PC-3 (cell line): ENCODE results near the gene UNC13D. TPM values are rescaled to one million over a fixed set of nuclear protein-coding genes. Genes with fewer than 3 reads are reported as not detected.

Source experiments
- ATAC-seq: fragments of 200-7000 bp; cut with Tn5 transposase; 2 replicates; pipeline ENCODE4 v1.9.1; 2020; ENCODE audit warnings: mild to moderate bottlenecking, moderate library complexity
- BruUV-seq: library from RNA; stranded (reverse); fragments of 400-500 nt; replicated peaks from 2 replicates; lab custom pipeline; 2021; lab: Mats Ljungman, UMichigan
- CTCF ChIA-PET: fragments of 300-600 bp; sonication (Branson Sonifier 250); formaldehyde crosslinking; loops from one replicate; lab custom pipeline; 2022; ENCODE audit warnings: antibody characterized with exemption; lab: Charles Lee
- POLR2A ChIA-PET: fragments of 300-600 bp; sonication (Branson Sonifier 250); formaldehyde crosslinking; loops from one replicate; lab custom pipeline; 2022; ENCODE audit warnings: antibody characterized with exemption; ENCODE audit not compliant: unreplicated experiment; lab: Charles Lee
- DNase-seq: peaks from one replicate; pipeline ENCODE4 v3.0.0-alpha.2; 2015
- H2AFZ ChIP-seq: fragments of 300-600 bp; sonication (generic); 2 replicates; pipeline ENCODE4 v1.6.0; 2016; ENCODE audit warnings: antibody characterized with exemption, low read length
- H3F3A ChIP-seq: fragments of 300-600 bp; sonication (generic); one replicate; pipeline ENCODE4 v1.6.0; 2017; ENCODE audit warnings: antibody characterized with exemption, low read length, control low read depth, mild to moderate bottlenecking; ENCODE audit not compliant: unreplicated experiment
- H3K27ac ChIP-seq: fragments of 300-600 bp; sonication (generic); 2 replicates; pipeline ENCODE4 v1.5.1; 2016; ENCODE audit warnings: mild to moderate bottlenecking, low read length
- H3K27me3 ChIP-seq: fragments of 300-600 bp; sonication (generic); 2 replicates; pipeline ENCODE4 v1.6.1; 2016; ENCODE audit warnings: low read length, mixed read lengths
- H3K36me3 ChIP-seq: fragments of 300-600 bp; sonication (generic); 2 replicates; pipeline ENCODE4 v1.6.1; 2016; ENCODE audit warnings: low read depth, mixed run types, low read length, mixed read lengths
- H3K4me1 ChIP-seq: fragments of 300-600 bp; sonication (generic); 2 replicates; pipeline ENCODE4 v1.5.1; 2016; ENCODE audit warnings: low read length; ENCODE audit not compliant: insufficient read depth
- H3K4me2 ChIP-seq: fragments of 300-600 bp; sonication (generic); 2 replicates; pipeline ENCODE4 v1.6.0; 2016; ENCODE audit warnings: low read length
- H3K4me3 ChIP-seq: fragments of 300-600 bp; sonication (generic); 2 replicates; pipeline ENCODE4 v1.5.1; 2016; ENCODE audit warnings: mild to moderate bottlenecking, low read length, mixed read lengths
- H3K79me2 ChIP-seq: fragments of 300-600 bp; sonication (generic); 2 replicates; pipeline ENCODE4 v1.6.1; 2017; ENCODE audit warnings: low read length, mixed read lengths
- H3K9ac ChIP-seq: fragments of 300-600 bp; sonication (generic); 2 replicates; pipeline ENCODE4 v1.6.0; 2016; ENCODE audit warnings: mild to moderate bottlenecking, low read length
- H3K9me2 ChIP-seq: fragments of 300-600 bp; sonication (generic); replicated peaks from 2 replicates; pipeline ENCODE4 v1.6.1; 2016; ENCODE audit warnings: mixed run types, low read length, mixed read lengths
- H3K9me3 ChIP-seq: fragments of 300-600 bp; sonication (generic); 2 replicates; pipeline ENCODE4 v1.6.1; 2016; ENCODE audit warnings: low read length, mixed read lengths
- H4K20me1 ChIP-seq: fragments of 300-600 bp; sonication (generic); 2 replicates; pipeline ENCODE4 v1.6.1; 2016; ENCODE audit warnings: low read length, mixed read lengths
- EZH2 ChIP-seq: fragments of 300-600 bp; sonication (generic); IDR thresholded peaks from one replicate; pipeline ENCODE4 v1.6.1; 2017; ENCODE audit warnings: antibody characterized with exemption, mild to moderate bottlenecking, low read length; ENCODE audit not compliant: unreplicated experiment
- EZH2phosphoT487 ChIP-seq: fragments of 300-600 bp; sonication (generic); IDR thresholded peaks from 2 replicates; pipeline ENCODE4 v1.6.1; 2018; ENCODE audit warnings: mild to moderate bottlenecking, antibody characterized with exemption, low read length, borderline replicate concordance
- intact Hi-C: fragments of 100-400 bp; cut with micrococcal nuclease; formaldehyde crosslinking; loops from 2 replicates; pipeline ENCODE4 v1.9.0; 2023
- total RNA-seq: library from RNA; depleted of rRNA; stranded (reverse); fragments of >200 nt; gene quantifications from 2 replicates; pipeline ENCODE4 v1.2.3, GENCODE V29; 2014
- TF ChIP-seq, protein P1 (sequence below): fragments of 300-600 bp; sonication (generic); conservative IDR thresholded peaks from 2 replicates; pipeline ENCODE4 v1.5.1; 2017; ENCODE audit warnings: antibody characterized with exemption, low read depth, mild to moderate bottlenecking, low read length

UNC13D gene
- total RNA-seq, 1 experiment from 2014 or later, result 43.9 TPM

DNA sequence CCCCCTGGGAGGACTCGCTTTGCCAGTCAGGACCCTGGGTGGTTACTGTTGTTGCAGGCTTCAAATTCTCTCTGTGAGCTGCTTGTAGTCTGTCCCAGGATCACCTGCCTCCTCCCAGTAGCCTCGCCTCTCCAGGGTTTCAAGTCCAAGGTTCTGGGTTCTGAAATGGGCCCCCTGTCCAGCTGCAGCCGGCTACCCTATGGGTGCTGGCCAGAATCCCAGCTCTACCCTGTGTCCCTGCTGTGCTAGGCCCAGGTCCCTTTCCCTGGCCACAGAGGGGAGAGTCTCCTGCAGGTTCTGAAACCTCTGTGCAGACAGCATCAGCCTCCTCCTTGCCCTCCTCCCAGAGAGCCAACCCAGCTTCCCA lies 21.4 kb downstream of the UNC13D start:
- Histone ChIP-seq H3K9ac (no peak overlapping the region), H3F3A (no peaks in the 10 kb centered on the region), H3K4me1 (no peaks in the 10 kb centered on the region), H3K4me2 (no peak overlapping the region), H3K27me3 (no peaks in the 10 kb centered on the region), H3K27ac (no peak overlapping the region), H4K20me1 (no peaks in the 10 kb centered on the region), H3K9me3 (no peaks in the 10 kb centered on the region), H2AFZ (no peak overlapping the region), H3K79me2 (no peaks in the 10 kb centered on the region), H3K9me2 (no peaks in the 10 kb centered on the region), H3K4me3 (no peak overlapping the region), H3K36me3 (peaks cover 14% of the 10 kb centered on the region; the same call in 1 of the 2 replicates)
- CTCF ChIA-PET, result no interaction called here
- DNase-seq (no peak), ATAC-seq (no peak)
- TF ChIP-seq, protein P1, sequence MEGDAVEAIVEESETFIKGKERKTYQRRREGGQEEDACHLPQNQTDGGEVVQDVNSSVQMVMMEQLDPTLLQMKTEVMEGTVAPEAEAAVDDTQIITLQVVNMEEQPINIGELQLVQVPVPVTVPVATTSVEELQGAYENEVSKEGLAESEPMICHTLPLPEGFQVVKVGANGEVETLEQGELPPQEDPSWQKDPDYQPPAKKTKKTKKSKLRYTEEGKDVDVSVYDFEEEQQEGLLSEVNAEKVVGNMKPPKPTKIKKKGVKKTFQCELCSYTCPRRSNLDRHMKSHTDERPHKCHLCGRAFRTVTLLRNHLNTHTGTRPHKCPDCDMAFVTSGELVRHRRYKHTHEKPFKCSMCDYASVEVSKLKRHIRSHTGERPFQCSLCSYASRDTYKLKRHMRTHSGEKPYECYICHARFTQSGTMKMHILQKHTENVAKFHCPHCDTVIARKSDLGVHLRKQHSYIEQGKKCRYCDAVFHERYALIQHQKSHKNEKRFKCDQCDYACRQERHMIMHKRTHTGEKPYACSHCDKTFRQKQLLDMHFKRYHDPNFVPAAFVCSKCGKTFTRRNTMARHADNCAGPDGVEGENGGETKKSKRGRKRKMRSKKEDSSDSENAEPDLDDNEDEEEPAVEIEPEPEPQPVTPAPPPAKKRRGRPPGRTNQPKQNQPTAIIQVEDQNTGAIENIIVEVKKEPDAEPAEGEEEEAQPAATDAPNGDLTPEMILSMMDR, result no peak
- TF ChIP-seq EZH2 (no peak), EZH2phosphoT487 (no peak)
- intact Hi-C loops, result no loop called here
- POLR2A ChIA-PET, result no interaction called here
- no TSS peak for BruUV-seq

DNA sequence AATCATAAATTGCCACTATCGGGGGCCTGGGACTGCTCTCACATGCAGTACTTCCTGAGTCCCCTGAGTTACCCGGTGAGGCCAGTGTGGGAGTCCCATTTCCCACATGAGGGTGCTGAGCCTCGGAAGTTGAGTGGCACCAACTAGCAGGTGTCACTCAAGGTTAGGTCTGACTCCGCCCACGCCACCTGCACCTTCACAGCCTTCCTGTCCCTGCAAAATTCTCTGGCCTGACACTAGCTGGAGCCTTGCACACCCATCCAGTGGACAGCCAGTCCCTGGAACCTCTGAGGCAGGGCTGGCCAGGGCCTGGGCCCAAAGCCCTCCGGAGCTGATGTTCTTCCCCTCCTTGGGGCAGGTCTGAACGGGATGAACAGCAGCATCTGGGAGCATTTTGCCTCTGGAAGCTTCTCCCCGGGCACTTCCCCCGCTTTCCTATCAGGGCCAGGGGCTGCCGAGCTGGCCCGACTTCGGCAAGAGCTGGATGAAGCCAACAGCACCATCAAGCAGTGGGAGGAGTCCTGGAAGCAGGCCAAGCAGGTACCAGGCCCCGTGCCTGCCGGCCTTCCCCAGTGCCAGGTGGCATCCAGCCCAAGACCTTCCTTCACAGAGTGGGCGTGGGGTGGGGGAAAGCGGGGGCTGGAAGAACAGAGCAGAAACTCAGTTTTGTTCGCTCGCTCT lies 21.9 kb downstream of the UNC13D start:
- intact Hi-C loops, result no loop called here
- no peaks in the 10 kb centered on the region for H3K27me3 ChIP-seq
- H3K4me1 ChIP-seq, result no peaks in the 10 kb centered on the region
- ATAC-seq (no peak), DNase-seq (no peak)
- TF ChIP-seq EZH2 (no peak), EZH2phosphoT487 (no peak)
- TF ChIP-seq, protein P1, result no peak
- ChIA-PET POLR2A (no interaction called here), CTCF (no interaction called here)
- no peaks in the 10 kb centered on the region for H3K9me2 ChIP-seq
- no peaks in the 10 kb centered on the region for H3F3A ChIP-seq
- no peaks in the 10 kb centered on the region for H4K20me1 ChIP-seq
- BruUV-seq, result no TSS peak
- no peak overlapping the region for H3K4me3 ChIP-seq
- H3K9ac ChIP-seq, result no peak overlapping the region
- H2AFZ ChIP-seq, result no peak overlapping the region
- no peaks in the 10 kb centered on the region for H3K79me2 ChIP-seq
- no peak overlapping the region for H3K27ac ChIP-seq
- no peaks in the 10 kb centered on the region for H3K9me3 ChIP-seq
- peaks cover 14% of the 10 kb centered on the region; the same call in 1 of the 2 replicates for H3K36me3 ChIP-seq
- H3K4me2 ChIP-seq, result no peak overlapping the region

DNA sequence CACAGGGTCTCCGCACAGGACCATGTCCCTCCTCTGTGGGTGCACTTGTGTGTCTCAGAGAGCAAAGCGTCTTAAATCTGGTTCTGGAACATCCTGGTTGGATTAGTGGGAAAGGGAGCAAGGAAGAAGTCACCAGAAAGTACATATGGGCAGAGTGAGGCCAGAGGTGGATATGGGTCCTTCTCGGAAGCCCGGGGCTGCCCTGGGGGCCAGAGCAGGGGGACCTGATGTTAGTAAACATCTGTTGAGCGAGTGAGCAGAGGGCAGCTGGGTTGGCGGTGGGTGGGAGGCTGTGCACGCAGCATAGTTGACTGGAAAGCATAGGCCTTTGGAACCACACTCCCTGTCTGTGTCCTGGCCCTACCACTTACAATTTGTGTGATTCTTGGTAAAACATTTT lies 22.7 kb downstream of the UNC13D start:
- TF ChIP-seq EZH2 (no peak), EZH2phosphoT487 (no peak)
- TF ChIP-seq, protein P1, result no peak
- H3K79me2 ChIP-seq, result no peaks in the 10 kb centered on the region
- H4K20me1 ChIP-seq, result no peaks in the 10 kb centered on the region
- intact Hi-C loops, result no loop called here
- no peak overlapping the region for H3K4me2 ChIP-seq
- no peak overlapping the region for H3K27ac ChIP-seq
- ChIA-PET CTCF (no interaction called here), POLR2A (interaction anchor here (0.7 kb wide), 1 partner anchor 38 kb away, joined by 8 read pairs; no protein-coding TSS in a partner anchor)
- H3F3A ChIP-seq, result no peaks in the 10 kb centered on the region
- no peaks in the 10 kb centered on the region for H3K4me1 ChIP-seq
- no peaks in the 10 kb centered on the region for H3K9me2 ChIP-seq
- ATAC-seq (no peak), DNase-seq (no peak)
- H3K27me3 ChIP-seq, result no peaks in the 10 kb centered on the region
- H3K4me3 ChIP-seq, result no peak overlapping the region
- H3K9me3 ChIP-seq, result no peaks in the 10 kb centered on the region
- no peak overlapping the region for H3K9ac ChIP-seq
- peaks cover 14% of the 10 kb centered on the region; the same call in 1 of the 2 replicates for H3K36me3 ChIP-seq
- no TSS peak for BruUV-seq
- H2AFZ ChIP-seq, result no peak overlapping the region
